Calu3 (cell line): ENCODE data around the gene LTB. TPM values are rescaled to one million over a fixed set of nuclear protein-coding genes. Genes with fewer than 3 reads are reported as not detected.

ENCODE experiments used
- BruUV-seq: library from RNA; stranded (reverse); fragments of 400-500 nt; replicated peaks from 2 replicates; lab custom pipeline; 2021; lab: Mats Ljungman, UMichigan
- CTCF ChIA-PET: fragments of 300-600 bp; sonication (Branson Sonifier 250); formaldehyde crosslinking; loops from one replicate; lab custom pipeline; 2022; ENCODE audit warnings: antibody characterized with exemption; lab: Charles Lee
- DNase-seq: peaks from one replicate; pipeline ENCODE4 v3.0.0; 2022
- H3K27ac Mint-ChIP-seq: one replicate; pipeline ENCODE4 v1.8.0; 2022; ENCODE audit warnings: mixed read lengths; ENCODE audit not compliant: unreplicated experiment
- H3K27me3 Mint-ChIP-seq: one replicate; pipeline ENCODE4 v1.8.0; 2022; ENCODE audit warnings: mixed read lengths; ENCODE audit not compliant: unreplicated experiment
- H3K36me3 Mint-ChIP-seq: one replicate; pipeline ENCODE4 v1.8.0; 2022; ENCODE audit warnings: mild to moderate bottlenecking, moderate library complexity, mixed read lengths; ENCODE audit not compliant: insufficient read depth, unreplicated experiment
- H3K4me1 Mint-ChIP-seq: one replicate; pipeline ENCODE4 v1.8.0; 2022; ENCODE audit warnings: mild to moderate bottlenecking, low read depth, mixed read lengths; ENCODE audit not compliant: unreplicated experiment
- H3K4me3 Mint-ChIP-seq: one replicate; pipeline ENCODE4 v1.8.0; 2022; ENCODE audit warnings: mild to moderate bottlenecking, low read depth, moderate library complexity, mixed read lengths; ENCODE audit not compliant: unreplicated experiment
- H3K9me3 Mint-ChIP-seq: one replicate; pipeline ENCODE4 v1.8.0; 2022; ENCODE audit warnings: low read depth, mixed read lengths; ENCODE audit not compliant: unreplicated experiment
- CTCF ChIP-seq: fragments of 200-600 bp; IDR thresholded peaks from one replicate; pipeline ENCODE4 v1.8.0; 2022; ENCODE audit warnings: antibody characterized with exemption; ENCODE audit not compliant: unreplicated experiment
- intact Hi-C: fragments of 100-400 bp; cut with micrococcal nuclease; formaldehyde crosslinking; loops from one replicate; pipeline ENCODE4 v1.10.0; 2022; ENCODE audit not compliant: unreplicated experiment
- total RNA-seq: library from RNA; stranded (reverse); gene quantifications from 2 replicates; pipeline ENCODE4 v1.2.3, GENCODE V29; 2022

LTB gene
- total RNA-seq, 1 experiment from 2014 or later, result 1.4 TPM

- no peak for TF ChIP-seq CTCF
- Mint-ChIP-seq H3K9me3 (no peaks in the 10 kb centered on the region), H3K27ac (no peak overlapping the region), H3K36me3 (no peaks in the 10 kb centered on the region), H3K27me3 (peaks cover 58% of the 10 kb centered on the region), H3K4me1 (no peaks in the 10 kb centered on the region), H3K4me3 (no peak overlapping the region)
- no TSS peak for BruUV-seq
- no peak for DNase-seq
- CTCF ChIA-PET, result interaction anchor here (0.5 to 2.3 kb wide), 6 partner anchors 9 to 27 kb away, joined by 3 to 8 read pairs (median 4); partner anchors contain the start of gene NFKBIL1
- intact Hi-C loops, result no loop called here
Observed at GRCh38 chr6:31574106-31575061, 7.8 kb downstream of the LTB start.

GRCh38 chr6:31573239-31574105 is 8.8 kb downstream of the LTB start:
- Mint-ChIP-seq H3K4me3 (no peak overlapping the region), H3K9me3 (no peaks in the 10 kb centered on the region), H3K27ac (no peak overlapping the region), H3K4me1 (no peaks in the 10 kb centered on the region), H3K27me3 (peaks cover 67% of the 10 kb centered on the region), H3K36me3 (no peaks in the 10 kb centered on the region)
- no TSS peak for BruUV-seq
- no peak for DNase-seq
- no peak for TF ChIP-seq CTCF
- intact Hi-C loops, result no loop called here
- CTCF ChIA-PET, result interaction anchor here (0.5 to 2.3 kb wide), 3 partner anchors 10 to 14 kb away, joined by 3 to 8 read pairs (median 3); no protein-coding TSS in a partner anchor

- TF ChIP-seq CTCF, result no peak
- BruUV-seq, result no TSS peak
- H3K27ac Mint-ChIP-seq, result no peak within 1 kb of the TSS
- DNase-seq, result no peak
- peaks cover 79% of the 10 kb centered on the region for H3K27me3 Mint-ChIP-seq
- no peaks in the 10 kb centered on the region for H3K9me3 Mint-ChIP-seq
- H3K36me3 Mint-ChIP-seq, result no peaks in the 10 kb centered on the region
- CTCF ChIA-PET, result interaction anchor here (2.3 kb wide), 1 partner anchor 11 kb away, joined by 8 read pairs; no protein-coding TSS in a partner anchor
- intact Hi-C loops, result no loop called here
- no peaks in the 10 kb centered on the region for H3K4me1 Mint-ChIP-seq
- H3K4me3 Mint-ChIP-seq, result no peak within 1 kb of the TSS
Observed at GRCh38 chr6:31572041-31572911, 9.9 kb downstream of the LTB start, which contains the start of gene LTA. TSS of gene LTA (plus strand) at chr6:31572289. CDS start at chr6:31572743, 454 bp downstream.
